Activated CD8-positive, alpha-beta memory T cell treated with anti-CD3 and anti-CD28 coated beads for 4 hours (primary cell): ENCODE measurements around the gene PAX8.

ENCODE experiments used
- DNase-seq, 2 donors: peaks; one replicate each; pipeline ENCODE4 v3.0.0-alpha.2; 2020; ENCODE audit warnings: low read depth in 2 of 2

Gene PAX8

DNA sequence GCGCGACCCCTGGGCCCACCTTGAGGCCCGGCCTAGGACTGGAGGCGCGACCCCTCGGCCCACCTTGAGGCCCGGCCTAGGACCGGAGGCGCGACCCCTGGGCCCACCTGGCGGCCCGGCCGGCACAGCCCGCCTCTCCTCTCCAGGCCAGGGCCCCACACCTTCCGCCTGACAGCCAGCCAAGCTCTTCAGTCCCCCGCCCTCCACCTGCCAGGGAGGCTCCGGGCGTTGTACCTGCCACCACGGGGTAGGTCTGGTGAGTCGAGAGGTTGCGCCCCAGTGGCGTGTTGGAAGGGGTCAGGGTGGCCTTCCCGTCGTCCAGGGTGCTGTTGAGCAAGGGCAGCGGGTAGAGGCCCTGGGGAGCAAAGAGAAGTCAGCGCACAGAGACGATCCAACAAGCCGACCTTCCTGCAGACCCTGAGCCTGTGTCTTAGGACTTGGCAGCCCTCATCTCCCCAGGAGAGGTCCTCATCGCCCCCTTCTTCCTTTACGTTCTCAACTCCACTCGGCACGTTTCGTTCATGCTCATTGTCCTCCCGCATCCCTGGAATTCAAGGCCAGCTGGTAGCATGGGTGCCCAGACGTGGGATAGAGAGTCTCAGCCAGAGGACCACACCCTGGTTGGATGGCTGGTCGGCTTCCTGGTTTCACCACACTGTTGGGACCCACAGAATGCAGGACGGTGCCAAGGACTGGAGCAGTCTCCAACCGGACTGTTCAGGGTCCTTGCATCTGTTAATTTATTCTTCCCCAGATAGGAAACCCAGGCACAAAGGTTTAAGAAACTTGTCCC, 42.2 kb downstream of the PAX8 start:
- DNase-seq = no peak

DNA sequence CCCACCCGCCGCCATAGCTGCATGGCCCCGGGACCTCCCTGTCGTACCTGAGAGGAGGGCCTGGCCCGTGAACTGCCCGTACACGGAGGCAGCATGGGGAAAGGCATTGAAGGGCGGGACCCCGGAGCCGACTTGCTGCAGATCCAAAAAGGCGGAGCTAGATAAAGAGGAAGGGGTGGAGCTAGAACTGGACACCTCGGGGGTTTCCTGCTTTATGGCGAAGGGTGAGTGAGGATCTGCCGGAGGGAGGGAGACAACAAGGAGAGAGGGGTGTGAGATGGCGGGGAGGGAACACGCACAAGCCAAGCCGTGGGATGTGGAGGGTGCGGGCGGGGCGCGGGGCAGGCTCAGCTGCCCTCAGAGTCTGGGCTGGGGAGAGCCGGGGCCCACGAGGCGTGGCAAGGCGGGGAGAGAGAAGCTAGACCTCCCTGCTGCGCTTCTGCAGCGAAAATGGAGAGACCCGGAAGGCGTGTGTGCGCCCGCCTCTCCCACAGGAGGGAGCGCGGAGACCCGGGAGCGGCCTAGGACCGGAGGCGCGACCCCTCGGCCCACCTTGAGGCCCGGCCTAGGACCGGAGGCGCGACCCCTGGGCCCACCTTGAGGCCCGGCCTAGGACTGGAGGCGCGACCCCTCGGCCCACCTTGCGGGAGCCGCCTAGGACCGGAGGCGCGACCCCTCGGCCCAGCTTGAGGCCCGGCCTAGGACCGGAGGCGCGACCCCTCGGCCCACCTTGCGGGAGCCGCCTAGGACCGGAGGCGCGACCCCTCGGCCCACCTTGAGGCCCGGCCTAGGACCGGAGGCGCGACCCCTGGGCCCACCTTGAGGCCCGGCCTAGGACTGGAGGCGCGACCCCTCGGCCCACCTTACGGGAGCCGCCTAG, 43.1 kb downstream of the PAX8 start:
- peak; percentile 24 to 38 for DNase-seq

GRCh38 chr2:113234721-113235346, 43.9 kb downstream of the PAX8 start:
- no peak for DNase-seq

- DNase-seq = no peak
Measured at GRCh38 chr2:113233593-113234550, 44.8 kb downstream of the PAX8 start.

DNA sequence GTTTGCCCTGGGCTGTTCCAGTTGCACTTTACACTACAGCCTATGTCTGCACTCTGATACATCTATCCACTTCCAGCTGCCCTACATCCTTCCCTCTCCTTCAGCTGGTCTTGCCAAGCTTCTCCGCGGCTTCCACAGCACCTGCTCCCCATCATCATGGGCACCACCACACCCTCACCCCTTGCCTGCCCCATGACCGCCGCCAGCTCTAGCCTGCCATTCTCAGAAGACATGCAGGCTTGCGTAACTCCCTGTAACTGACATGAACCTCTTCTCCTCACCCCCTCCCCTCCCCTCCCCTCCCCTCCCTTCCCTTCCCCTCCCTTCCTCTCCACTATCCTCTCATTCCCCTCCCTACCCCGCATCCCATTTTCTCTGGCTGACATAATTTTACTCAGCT, 46.0 kb downstream of the PAX8 start:
- DNase-seq = no peak

GRCh38 chr2:113232123-113232522, 46.6 kb downstream of the PAX8 start:
- DNase-seq = no peak

- DNase-seq = no peak
Measured at GRCh38 chr2:113231064-113231463, 47.7 kb downstream of the PAX8 start.

DNA sequence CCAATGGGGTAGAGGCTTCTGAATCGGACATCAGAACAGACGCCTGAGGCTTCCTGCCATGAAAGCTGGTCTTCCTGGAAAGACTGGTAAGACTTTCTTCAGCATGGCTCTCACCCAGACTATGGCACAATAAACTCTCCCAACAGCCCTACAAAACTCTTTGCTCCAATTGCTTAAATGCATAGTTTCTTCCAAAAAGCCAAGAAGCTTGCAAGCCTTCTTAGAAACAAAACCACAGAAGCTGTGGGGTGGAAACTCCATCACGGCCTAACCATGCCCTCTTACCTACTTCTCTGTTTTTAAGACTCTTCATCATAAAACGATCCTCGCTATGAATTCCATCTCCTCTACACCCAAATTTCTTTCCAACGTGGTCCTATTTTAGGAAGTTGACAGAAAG, 48.2 kb downstream of the PAX8 start:
- DNase-seq = no peak

DNA sequence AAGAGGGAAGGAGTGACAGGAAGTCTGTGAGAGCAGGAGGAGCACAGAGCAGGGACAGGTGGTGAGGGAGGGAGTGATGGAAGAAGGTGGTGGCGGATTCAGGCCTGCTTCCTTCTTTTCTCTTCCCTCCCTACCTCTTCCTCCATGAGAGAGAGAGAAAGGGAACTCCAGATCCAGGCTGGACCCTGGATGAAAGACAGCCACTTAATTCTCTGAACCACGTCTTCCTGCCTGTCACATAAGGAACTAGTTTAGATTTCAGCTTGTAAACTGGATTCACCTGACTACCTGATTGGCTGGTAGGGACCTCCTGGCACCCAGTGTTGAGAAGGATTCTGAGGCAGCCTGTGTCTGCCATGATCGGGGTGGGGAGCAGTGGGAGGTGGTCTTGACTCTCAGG, 48.9 kb downstream of the PAX8 start:
- DNase-seq = no peak

GRCh38 chr2:113228991-113229716, 49.6 kb downstream of the PAX8 start:
- DNase-seq = no peak

DNA sequence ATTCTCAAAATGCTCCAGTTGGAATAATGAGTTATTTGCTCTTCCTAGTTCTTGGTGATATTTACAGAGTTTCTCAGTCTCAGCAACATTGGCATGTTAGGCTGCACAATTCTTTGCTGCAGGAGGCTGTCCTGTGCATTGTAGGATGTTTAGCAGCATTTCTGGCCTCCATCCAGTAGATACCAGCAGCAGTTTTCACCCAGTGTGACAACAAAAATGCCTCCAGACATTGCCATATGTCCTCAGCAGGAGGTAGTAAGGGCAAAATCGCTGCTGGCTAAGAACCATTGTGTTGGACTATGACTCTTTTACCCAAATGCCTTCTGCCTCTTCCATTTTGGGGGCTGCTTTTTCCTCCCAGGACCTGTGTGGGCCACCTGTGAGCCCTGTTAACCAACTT, 50.4 kb downstream of the PAX8 start:
- DNase-seq = no peak

- DNase-seq = no peak
Measured at GRCh38 chr2:113227698-113228097, 51.0 kb downstream of the PAX8 start.

- no peak for DNase-seq
Measured at GRCh38 chr2:113227290-113227689, 51.4 kb downstream of the PAX8 start.

DNA sequence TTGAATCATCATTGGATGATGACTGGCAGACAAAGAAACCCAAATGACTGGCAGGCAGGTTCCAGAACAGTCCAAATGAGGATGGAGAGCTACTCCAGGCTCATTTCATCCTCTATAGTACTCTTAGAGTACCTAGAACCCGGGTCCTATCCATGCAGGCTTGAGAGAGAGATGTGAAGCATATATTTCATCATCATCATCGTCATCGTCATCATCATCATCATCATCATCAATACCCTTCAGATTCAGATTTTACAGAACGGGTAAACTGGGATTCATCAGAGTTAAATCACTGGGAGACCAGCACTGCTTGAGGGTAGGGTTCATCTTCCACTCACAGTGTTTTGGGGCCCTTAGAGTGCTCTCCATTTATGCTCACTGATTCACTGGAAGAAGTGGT, 52.3 kb downstream of the PAX8 start:
- no peak for DNase-seq

DNA sequence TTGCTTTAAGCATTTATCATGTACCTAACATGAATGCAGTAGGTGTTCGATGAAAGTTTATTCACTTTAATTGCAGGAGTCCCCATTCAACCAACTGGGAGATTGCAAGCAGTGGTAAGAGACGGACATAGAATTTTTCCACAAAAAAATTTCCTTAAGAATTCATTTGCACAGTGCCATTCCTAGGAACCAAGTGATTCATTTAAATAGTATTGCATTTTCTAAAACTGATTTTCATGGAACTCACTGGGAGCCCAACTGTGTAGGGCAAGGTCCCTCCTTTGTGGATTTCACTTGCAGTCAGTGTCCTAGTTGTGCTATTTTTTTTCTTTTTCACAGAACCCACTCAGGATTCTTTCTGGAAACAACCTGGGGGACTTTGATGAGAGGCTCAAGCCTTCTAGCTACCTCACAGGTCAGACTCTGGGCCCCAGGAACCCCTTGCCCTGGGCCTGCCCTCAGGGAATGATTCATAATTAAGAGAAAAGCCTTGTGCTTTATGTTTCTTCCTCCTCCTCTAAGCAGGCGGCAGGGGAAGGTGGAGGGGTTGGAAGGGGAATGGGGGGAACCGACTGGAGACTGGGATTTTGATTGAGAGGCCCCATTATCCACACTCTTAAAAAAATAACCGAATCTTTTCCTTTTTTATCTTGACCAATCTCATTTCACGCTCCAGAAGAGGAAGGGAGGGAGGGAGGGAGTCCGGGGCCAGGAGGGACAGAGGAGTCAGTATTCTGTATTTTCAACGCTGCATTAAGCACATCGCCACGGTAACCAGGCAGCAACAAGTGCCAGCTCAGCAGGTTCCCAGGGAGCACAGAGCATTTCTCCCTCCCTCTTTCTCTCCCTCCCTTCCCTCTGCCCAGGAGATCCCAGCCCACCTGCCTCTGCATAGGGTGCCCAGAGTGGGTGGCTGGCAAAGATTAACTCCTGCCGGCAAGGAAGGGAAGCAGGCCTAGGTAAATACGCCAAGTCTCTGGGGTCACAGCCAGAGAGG, 53.2 kb downstream of the PAX8 start:
- no peak for DNase-seq

DNA sequence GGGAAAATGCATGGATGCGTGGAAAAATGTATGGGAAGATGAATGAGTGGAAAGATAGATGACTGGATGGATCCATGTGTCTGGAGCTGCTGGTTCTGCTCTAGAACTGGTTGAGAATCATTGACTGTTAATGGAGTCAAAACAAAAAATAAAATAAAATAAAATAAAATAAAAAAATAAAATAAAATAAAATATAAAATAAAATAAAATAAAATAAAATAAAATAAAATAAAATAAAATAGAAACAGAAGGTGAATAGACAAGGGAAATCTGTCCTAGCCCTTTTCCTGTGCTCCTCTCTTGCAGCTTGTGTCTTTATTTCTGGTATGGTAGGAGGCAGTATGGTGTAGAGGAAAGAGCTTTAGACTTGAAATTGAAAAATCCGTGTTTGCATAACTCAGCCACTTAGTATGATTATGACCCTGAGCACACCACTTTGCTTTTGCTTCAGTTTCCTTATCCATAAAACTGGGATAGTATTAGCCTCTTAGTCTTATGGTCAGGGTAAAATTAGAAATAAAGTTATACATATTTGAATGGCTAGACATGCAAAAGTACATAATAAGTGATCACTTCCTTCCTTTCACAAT, 54.0 kb downstream of the PAX8 start:
- DNase-seq = no peak

- no peak for DNase-seq
Measured at GRCh38 chr2:113223813-113224212, 54.9 kb downstream of the PAX8 start.

DNA sequence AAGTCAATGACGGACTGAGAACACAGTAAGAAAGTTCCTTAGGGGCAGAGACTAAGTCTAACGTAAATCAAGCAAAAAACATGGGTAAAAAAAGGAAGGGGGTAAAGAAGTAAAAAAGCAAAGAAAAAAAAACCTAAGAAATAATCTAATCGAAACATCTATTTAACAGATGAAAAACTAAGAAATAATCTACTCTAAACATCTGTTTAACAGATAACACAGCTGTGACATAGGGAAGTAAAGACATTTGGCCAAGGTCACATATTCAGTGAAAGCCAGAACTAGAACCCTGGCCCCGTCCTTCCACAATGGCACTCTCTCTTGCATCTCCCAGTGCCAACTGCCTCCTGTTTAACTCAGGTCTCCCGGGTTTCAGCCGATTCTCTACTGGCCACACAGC, 56.9 kb downstream of the PAX8 start:
- DNase-seq = no peak
